ENCODE results near the gene C11orf86. TPM values are rescaled to one million over a fixed set of nuclear protein-coding genes. Genes with fewer than 3 reads are reported as not detected.
A peak's percentile ranks its signal among the peaks of the same experiment; 100 is the strongest.

Gene C11orf86
- total and polyA plus RNA-seq, 2 of the 8 experiments (the other 6 are each of a cell fraction or from before 2014, with no cell fraction given), result 0.91 to 0.97 TPM

DNA sequence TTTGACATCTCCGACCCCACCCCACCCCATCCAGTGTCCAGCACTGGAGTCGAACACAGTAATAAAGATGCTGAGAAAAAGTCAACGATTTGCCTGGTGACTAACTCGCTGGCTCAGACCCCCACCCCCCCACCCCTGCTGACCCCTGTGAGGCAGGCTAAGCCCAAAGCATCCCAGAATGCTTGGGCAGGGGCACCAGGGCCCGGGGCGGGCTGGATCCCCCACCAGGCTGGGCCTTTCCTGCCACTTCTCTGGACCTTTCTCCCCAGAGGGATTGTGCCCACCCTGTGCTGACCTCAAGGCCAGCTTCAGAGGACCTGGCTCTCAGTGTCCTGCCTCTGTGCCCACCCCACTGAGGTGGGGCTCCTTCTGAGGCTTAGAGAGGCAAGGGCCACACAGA, 1.8 kb downstream of the C11orf86 start:
- H2BK120ac ChIP-seq (replicated peaks; ENCODE audit: low read depth, low read length), result no peak overlapping the region
- H2BK5ac ChIP-seq (ENCODE audit: low read depth, low read length), result no peak overlapping the region
- DNase-seq (ENCODE audit: low read depth in 1 of 2, low spot score in 2 of 2) (no peak), FAIRE-seq (no peak)
- no peak overlapping the region for H2BK15ac ChIP-seq (ENCODE audit: low read length)
- H2AK5ac ChIP-seq (ENCODE audit: low read depth, low read length), result no peak overlapping the region
- no peak for TF ChIP-seq RBBP5 (IDR thresholded peaks at IDR 0.05; ENCODE audit: borderline replicate concordance, low read depth, low read length)
- H3K56ac ChIP-seq (replicated peaks; ENCODE audit: insufficient read length, low read depth, low read length), result no peak overlapping the region
- H4K20me1 ChIP-seq (replicated peaks in 1 of 2; ENCODE audit: control insufficient read depth in 1 of 2, insufficient read depth in 2 of 2, low read length in 2 of 2), result no peaks in the 10 kb centered on the region
- H3K9me3 ChIP-seq (ENCODE audit: insufficient read depth in 2 of 2, low read depth in 1 of 2, low read length in 1 of 2), result no peaks in the 10 kb centered on the region; a peak in 1 of 4 replicates
- no peaks in the 10 kb centered on the region for H3K27me3 ChIP-seq (replicated peaks in 1 of 4; ENCODE audit: control insufficient read depth in 3 of 4, extremely low read depth in 1 of 4, insufficient read depth in 3 of 4, low read length in 3 of 4)
- CTCF ChIA-PET (ENCODE audit: partially characterized antibody), result interaction anchor here (0.5 to 5.9 kb wide), 28 partner anchors 11 to 407 kb away, joined by 3 to 74 read pairs (median 10); partner anchors contain the start of genes PC, RCE1 and SYT12
- no peaks in the 10 kb centered on the region for H3K36me3 ChIP-seq (ENCODE audit: control insufficient read depth in 2 of 4, insufficient read depth in 4 of 4, low read length in 3 of 4)
- no peak overlapping the region for H2AFZ ChIP-seq (ENCODE audit: low read length)
- peaks cover 0 to 3% (median 0%) of the 10 kb centered on the region in 4 experiments; a peak in 1 of 7 replicates for H3K4me1 ChIP-seq (replicated peaks in 1 of 4; ENCODE audit: control insufficient read depth in 3 of 4, insufficient read depth in 4 of 4, low read length in 3 of 4)
- H3K79me2 ChIP-seq (ENCODE audit: control insufficient read depth in 1 of 2, insufficient read depth in 2 of 2, low read length in 2 of 2), result no peaks in the 10 kb centered on the region
- no peak overlapping the region for H2BK20ac ChIP-seq (ENCODE audit: low read length)
- H3K23me2 ChIP-seq (ENCODE audit: low read depth, low read length), result no peaks in the 10 kb centered on the region
- no peak overlapping the region for H3K23ac ChIP-seq (ENCODE audit: insufficient read length)
- H3K79me1 ChIP-seq (ENCODE audit: low read depth, low read length), result no peaks in the 10 kb centered on the region
- H3K4me2 ChIP-seq (ENCODE audit: insufficient read depth in 1 of 2, low read depth in 2 of 2, low read length in 2 of 2), result no peak overlapping the region
- no peak overlapping the region for H3K4me3 ChIP-seq (ENCODE audit: extremely low read depth in 1 of 4, insufficient read depth in 2 of 4, low read depth in 3 of 4, low read length in 4 of 4)
- no peak overlapping the region for H4K5ac ChIP-seq (ENCODE audit: insufficient read length, low read depth, low read length)
- H4K8ac ChIP-seq (ENCODE audit: extremely low read depth, insufficient read depth, low read length), result no peak overlapping the region
- POLR2A ChIA-PET (ENCODE audit: partially characterized antibody), result interaction anchor here (3.6 to 4.6 kb wide), 2 partner anchors 10 to 132 kb away, joined by 14 to 18 read pairs; partner anchors contain the start of gene RCE1
- H3K27ac ChIP-seq (ENCODE audit: low read depth, low read length), result no peak overlapping the region
- H3K14ac ChIP-seq (ENCODE audit: insufficient read length), result no peak overlapping the region
- H3K4ac ChIP-seq (replicated peaks; ENCODE audit: insufficient read length, low read depth, low read length), result no peak overlapping the region
- H3K9ac ChIP-seq (replicated peaks in 1 of 4; ENCODE audit: extremely low read depth in 1 of 4, low read depth in 3 of 4, low read length in 3 of 4), result no peak overlapping the region
- 95% methylated on average over 2 of the region's 6 CpGs; no CpG with 5 or more reads in 1 of the 2 experiments for WGBS, 2 experiments (ENCODE audit: extremely low coverage in 1 of 2, insufficient coverage in 1 of 2, insufficient read length in 1 of 2, insufficient replicate concordance in 2 of 2, low coverage in 1 of 2, low lambda C conversion rate in 2 of 2, missing lambda C conversion rate in 1 of 2)
- no peak overlapping the region for H2BK12ac ChIP-seq (ENCODE audit: low read depth, low read length)
- peak overlapping the region; percentile 20 for H4K91ac ChIP-seq (replicated peaks; ENCODE audit: insufficient read length, low read length)
- no peak overlapping the region for H3K18ac ChIP-seq (ENCODE audit: extremely low read depth, low read length)
